ENCODE results near the gene MBNL2. TPM values are rescaled to one million over a fixed set of nuclear protein-coding genes. Genes with fewer than 3 reads are reported as not detected.

Gene MBNL2
- total RNA-seq, 1 experiment from 2014 or later = 0.17 TPM

DNA sequence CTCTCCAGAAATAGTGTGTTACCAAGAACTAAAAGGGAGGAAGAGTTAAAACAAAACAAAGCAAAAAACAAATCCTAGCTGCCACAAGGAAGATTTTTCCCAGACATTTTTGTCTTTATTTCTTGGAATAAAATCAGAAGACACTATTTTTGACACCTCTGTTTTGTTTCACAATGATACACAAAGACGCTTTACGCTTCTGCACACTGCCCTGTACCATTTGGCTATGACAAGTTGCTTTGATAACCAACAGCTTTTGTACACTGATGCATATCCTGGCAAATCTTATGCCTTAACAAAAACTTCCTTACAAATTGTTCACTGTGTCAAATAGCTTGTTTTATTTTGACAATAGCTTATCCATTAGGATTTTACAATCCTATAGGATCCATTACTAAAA is 108.3 kb downstream of the MBNL2 start:
- H2BK20ac ChIP-seq (ENCODE audit: low read depth, low read length, poor library complexity, severe bottlenecking) = no peak overlapping the region
- peaks cover 22 to 36% of the 10 kb centered on the region in 2 experiments for H3K4me1 Mint-ChIP-seq
- no peaks in the 10 kb centered on the region for H3K9me3 ChIP-seq (ENCODE audit: control insufficient read depth, low read depth, low read length)
- no peaks in the 10 kb centered on the region for H3K79me2 ChIP-seq (ENCODE audit: insufficient read depth, low read length)
- H2BK15ac ChIP-seq (ENCODE audit: low read depth, low read length) = no peak overlapping the region
- no peak overlapping the region for H2AK5ac ChIP-seq (ENCODE audit: insufficient read length, low read length)
- H3K27me3 ChIP-seq (ENCODE audit: insufficient read depth, low read length) = no peaks in the 10 kb centered on the region
- H3K4me2 ChIP-seq (ENCODE audit: insufficient read depth, insufficient read length, low read length) = no peak overlapping the region
- TF ChIP-seq, protein P1, sequence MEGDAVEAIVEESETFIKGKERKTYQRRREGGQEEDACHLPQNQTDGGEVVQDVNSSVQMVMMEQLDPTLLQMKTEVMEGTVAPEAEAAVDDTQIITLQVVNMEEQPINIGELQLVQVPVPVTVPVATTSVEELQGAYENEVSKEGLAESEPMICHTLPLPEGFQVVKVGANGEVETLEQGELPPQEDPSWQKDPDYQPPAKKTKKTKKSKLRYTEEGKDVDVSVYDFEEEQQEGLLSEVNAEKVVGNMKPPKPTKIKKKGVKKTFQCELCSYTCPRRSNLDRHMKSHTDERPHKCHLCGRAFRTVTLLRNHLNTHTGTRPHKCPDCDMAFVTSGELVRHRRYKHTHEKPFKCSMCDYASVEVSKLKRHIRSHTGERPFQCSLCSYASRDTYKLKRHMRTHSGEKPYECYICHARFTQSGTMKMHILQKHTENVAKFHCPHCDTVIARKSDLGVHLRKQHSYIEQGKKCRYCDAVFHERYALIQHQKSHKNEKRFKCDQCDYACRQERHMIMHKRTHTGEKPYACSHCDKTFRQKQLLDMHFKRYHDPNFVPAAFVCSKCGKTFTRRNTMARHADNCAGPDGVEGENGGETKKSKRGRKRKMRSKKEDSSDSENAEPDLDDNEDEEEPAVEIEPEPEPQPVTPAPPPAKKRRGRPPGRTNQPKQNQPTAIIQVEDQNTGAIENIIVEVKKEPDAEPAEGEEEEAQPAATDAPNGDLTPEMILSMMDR (conservative IDR thresholded peaks at IDR 0.05) = no peak
- H3K14ac ChIP-seq (ENCODE audit: insufficient read depth, low read length) = no peak overlapping the region
- H3K27ac ChIP-seq (ENCODE audit: insufficient read length, low read depth, low read length) = no peak overlapping the region
- no peak overlapping the region for H3T11ph ChIP-seq (ENCODE audit: low read length)
- H3K4me1 ChIP-seq (ENCODE audit: insufficient read depth, low read length) = peaks cover 5% of the 10 kb centered on the region; the same call in 1 of the 2 replicates
- no peak overlapping the region for H2AFZ ChIP-seq (ENCODE audit: low read length)
- no peak overlapping the region for H4K8ac ChIP-seq (replicated peaks; ENCODE audit: insufficient read length, low read depth, low read length)
- H3K9ac ChIP-seq (ENCODE audit: extremely low read depth, insufficient read length, low read length) = no peak overlapping the region
- no peak overlapping the region for H3K27ac Mint-ChIP-seq
- no peak overlapping the region for H3K4me3 Mint-ChIP-seq
- no peak for DNase-seq
- H2BK120ac ChIP-seq (ENCODE audit: low read depth, low read length, poor library complexity, severe bottlenecking) = no peak overlapping the region
- H4K20me1 ChIP-seq (ENCODE audit: control insufficient read depth, insufficient read depth, insufficient read length) = no peaks in the 10 kb centered on the region
- H3K56ac ChIP-seq (ENCODE audit: insufficient read length, low read depth, low read length) = no peak overlapping the region
- no peaks in the 10 kb centered on the region for H3K27me3 Mint-ChIP-seq (ENCODE audit: low read depth)
- H3K18ac ChIP-seq (ENCODE audit: insufficient read length, low read depth, low read length) = no peak overlapping the region
- H4K91ac ChIP-seq (ENCODE audit: insufficient read length, low read depth, low read length) = no peak overlapping the region
- no peaks in the 10 kb centered on the region for H3K79me1 ChIP-seq (ENCODE audit: insufficient read depth, low read depth, low read length, poor library complexity, severe bottlenecking)
- no peaks in the 10 kb centered on the region for H3K36me3 Mint-ChIP-seq (ENCODE audit: insufficient read depth in 1 of 3, low read depth in 3 of 3)
- H3K4ac ChIP-seq (ENCODE audit: low read depth, low read length) = no peak overlapping the region
- no peaks in the 10 kb centered on the region; a peak in 2 of 5 replicates for H3K9me3 Mint-ChIP-seq
- H4K5ac ChIP-seq (ENCODE audit: insufficient read length, low read depth, low read length) = no peak overlapping the region
- no peak overlapping the region for H2BK12ac ChIP-seq (ENCODE audit: insufficient read length, low read depth, low read length)
- no peaks in the 10 kb centered on the region for H3K23me2 ChIP-seq (ENCODE audit: insufficient read length, low read depth, low read length, poor library complexity, severe bottlenecking)
- H3K23ac ChIP-seq (ENCODE audit: insufficient read length, low read depth, low read length) = no peak overlapping the region
- WGBS (ENCODE audit: extremely low coverage, insufficient read length, low lambda C conversion rate) = no CpG with 5 or more reads among the region's 2 CpGs
- no peak overlapping the region for H2BK5ac ChIP-seq (ENCODE audit: insufficient read length, low read length)

Measured in H9 (cell line).